Measurements from ENCODE around the gene LAMTOR1. TPM values are rescaled to one million over a fixed set of nuclear protein-coding genes. Genes with fewer than 3 reads are reported as not detected.
A peak's percentile ranks its signal among the peaks of the same experiment; 100 is the strongest.

Gene LAMTOR1
- total and polyA plus RNA-seq, 4 donors, result 51.2 to 231 (median 111) TPM

DNA sequence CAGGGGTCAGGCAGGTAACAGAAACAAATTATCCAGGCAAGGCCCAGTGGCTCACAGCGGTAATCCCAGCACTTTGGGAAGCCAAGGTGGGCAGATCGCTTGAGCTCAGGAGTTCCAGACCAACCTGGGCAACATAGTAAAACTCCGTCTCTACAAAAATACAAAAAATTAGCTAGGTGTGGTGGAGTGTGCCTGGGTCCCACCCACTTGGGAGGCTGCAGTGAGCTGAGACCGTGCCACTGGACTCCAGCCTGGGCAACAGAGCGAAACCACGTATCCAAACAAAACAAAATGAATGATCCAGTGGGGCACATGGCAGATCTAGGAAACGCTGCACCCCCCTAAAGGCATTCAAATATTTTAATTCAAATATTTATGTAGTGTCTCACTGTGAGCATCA, 32.6 kb downstream of the LAMTOR1 start:
- no peaks in the 10 kb centered on the region for H3K9me3 ChIP-seq (ENCODE audit: control insufficient read depth in 4 of 4, insufficient read depth in 3 of 4, low read length in 3 of 4)
- peaks cover 14 to 30% (median 24%) of the 10 kb centered on the region in 5 donors for H3K4me1 ChIP-seq (ENCODE audit: control insufficient read depth in 5 of 5, insufficient read depth in 5 of 5, low read length in 5 of 5)
- no peak for DNase-seq
- no peak for TF ChIP-seq CTCF (IDR thresholded peaks at IDR 0.05; ENCODE audit: control extremely low read depth, extremely low read depth)
- no peak overlapping the region for H3K4me3 ChIP-seq
- H3K27ac ChIP-seq (ENCODE audit: low read depth in 1 of 2, low read length in 1 of 2), result peak overlapping the region; percentile 64 to 97
- ATAC-seq (ENCODE audit: insufficient read depth, low FRiP score), result no peak
- 92 to 93% methylated on average over 7 of the region's 7 CpGs for WGBS, 2 donors
- H3K36me3 ChIP-seq (ENCODE audit: control insufficient read depth in 4 of 4, insufficient read depth in 4 of 4, low read length in 4 of 4), result peaks cover 0 to 3% (median under 1%) of the 10 kb centered on the region in 4 donors
- H3K27me3 ChIP-seq (ENCODE audit: control insufficient read depth in 3 of 3, insufficient read depth in 3 of 3, low read length in 2 of 3), result no peaks in the 10 kb centered on the region
- H3K9ac ChIP-seq (ENCODE audit: insufficient read depth in 1 of 2, low read length in 2 of 2), result peak overlapping the region in 1 of 2 donors; percentile 46

DNA sequence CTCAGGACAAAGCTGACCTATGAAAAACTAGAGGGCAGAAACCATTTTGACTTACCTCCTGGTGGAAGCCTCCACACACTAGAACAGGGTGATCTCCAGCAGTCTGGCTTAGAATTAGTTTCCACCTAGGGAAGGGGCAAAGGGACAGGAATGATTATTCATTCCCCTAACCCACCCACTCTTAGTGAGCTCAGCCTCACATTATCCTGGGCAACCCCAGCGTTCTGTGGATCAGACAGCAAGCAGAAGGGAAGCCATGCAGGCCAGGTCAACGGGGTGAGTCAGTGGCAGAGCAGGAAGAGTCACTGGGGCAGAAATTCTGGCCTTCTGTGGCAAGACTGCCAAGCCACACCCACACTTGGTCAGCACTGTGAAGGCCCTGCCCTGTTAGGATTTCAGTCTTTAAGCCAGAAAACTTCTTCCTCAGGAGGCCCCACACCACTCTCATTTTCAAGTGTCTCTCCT, 33.3 kb downstream of the LAMTOR1 start:
- H3K4me1 ChIP-seq (ENCODE audit: control insufficient read depth in 5 of 5, insufficient read depth in 5 of 5, low read length in 5 of 5), result peaks cover 11 to 30% (median 24%) of the 10 kb centered on the region in 5 donors
- peak; percentile 28 to 65 (median 41) for DNase-seq
- no peak for TF ChIP-seq CTCF (IDR thresholded peaks at IDR 0.05; ENCODE audit: control extremely low read depth, extremely low read depth)
- no peak overlapping the region for H3K4me3 ChIP-seq
- WGBS, 2 donors, result 0 to 4% methylated on average over 2 of the region's 2 CpGs
- peak overlapping the region; percentile 82 to 97 for H3K27ac ChIP-seq (ENCODE audit: low read depth in 1 of 2, low read length in 1 of 2)
- H3K9ac ChIP-seq (ENCODE audit: insufficient read depth in 1 of 2, low read length in 2 of 2), result peak overlapping the region in 1 of 2 donors; percentile 46
- peaks cover 0 to 3% (median under 1%) of the 10 kb centered on the region in 4 donors for H3K36me3 ChIP-seq (ENCODE audit: control insufficient read depth in 4 of 4, insufficient read depth in 4 of 4, low read length in 4 of 4)
- H3K27me3 ChIP-seq (ENCODE audit: control insufficient read depth in 3 of 3, insufficient read depth in 3 of 3, low read length in 2 of 3), result no peaks in the 10 kb centered on the region
- no peaks in the 10 kb centered on the region for H3K9me3 ChIP-seq (ENCODE audit: control insufficient read depth in 4 of 4, insufficient read depth in 3 of 4, low read length in 3 of 4)
- ATAC-seq (ENCODE audit: insufficient read depth, low FRiP score), result peak; percentile 99

- H3K27me3 ChIP-seq (ENCODE audit: control insufficient read depth in 3 of 3, insufficient read depth in 3 of 3, low read length in 2 of 3), result no peaks in the 10 kb centered on the region
- ATAC-seq (ENCODE audit: insufficient read depth, low FRiP score) (no peak), DNase-seq (no peak)
- no peak for TF ChIP-seq CTCF (IDR thresholded peaks at IDR 0.05; ENCODE audit: control extremely low read depth, extremely low read depth)
- no peak overlapping the region for H3K4me3 ChIP-seq
- H3K27ac ChIP-seq (ENCODE audit: low read depth in 1 of 2, low read length in 1 of 2), result peak overlapping the region; percentile 82 to 97
- H3K9ac ChIP-seq (ENCODE audit: insufficient read depth in 1 of 2, low read length in 2 of 2), result no peak overlapping the region
- peaks cover 11 to 30% (median 24%) of the 10 kb centered on the region in 5 donors for H3K4me1 ChIP-seq (ENCODE audit: control insufficient read depth in 5 of 5, insufficient read depth in 5 of 5, low read length in 5 of 5)
- no peaks in the 10 kb centered on the region for H3K9me3 ChIP-seq (ENCODE audit: control insufficient read depth in 4 of 4, insufficient read depth in 3 of 4, low read length in 3 of 4)
- H3K36me3 ChIP-seq (ENCODE audit: control insufficient read depth in 4 of 4, insufficient read depth in 4 of 4, low read length in 4 of 4), result peaks cover 0 to 3% (median under 1%) of the 10 kb centered on the region in 4 donors
Observed at GRCh38 chr11:72069200-72069599, 33.9 kb downstream of the LAMTOR1 start.

- H3K9ac ChIP-seq (ENCODE audit: insufficient read depth in 1 of 2, low read length in 2 of 2), result no peak overlapping the region
- H3K4me1 ChIP-seq (ENCODE audit: control insufficient read depth in 5 of 5, insufficient read depth in 5 of 5, low read length in 5 of 5), result peaks cover 11 to 28% (median 24%) of the 10 kb centered on the region in 5 donors
- ATAC-seq (ENCODE audit: insufficient read depth, low FRiP score) (no peak), DNase-seq (no peak)
- no peak for TF ChIP-seq CTCF (IDR thresholded peaks at IDR 0.05; ENCODE audit: control extremely low read depth, extremely low read depth)
- no peaks in the 10 kb centered on the region for H3K9me3 ChIP-seq (ENCODE audit: control insufficient read depth in 4 of 4, insufficient read depth in 3 of 4, low read length in 3 of 4)
- H3K27ac ChIP-seq (ENCODE audit: low read depth in 1 of 2, low read length in 1 of 2), result no peak overlapping the region
- H3K4me3 ChIP-seq, result no peak overlapping the region
- H3K27me3 ChIP-seq (ENCODE audit: control insufficient read depth in 3 of 3, insufficient read depth in 3 of 3, low read length in 2 of 3), result no peaks in the 10 kb centered on the region
- H3K36me3 ChIP-seq (ENCODE audit: control insufficient read depth in 4 of 4, insufficient read depth in 4 of 4, low read length in 4 of 4), result peaks cover 0 to 3% (median 2%) of the 10 kb centered on the region in 4 donors
Observed at GRCh38 chr11:72067676-72068075, 35.4 kb downstream of the LAMTOR1 start.
